NCI-H510A (cell line): ENCODE results near the gene THEMIS2.
"Not testable (repeated sequence)": the region's sequence is repeated elsewhere in the genome, so short reads cannot be mapped to it uniquely, and the experiment has no call there.

Experiments used
- DNase-seq: peaks from one replicate; lab custom pipeline; 2025; lab: John Stamatoyannopoulos, UW

Gene THEMIS2

GRCh38 chr1:27862671-27863537 is 9.4 kb upstream of the THEMIS2 start:
- no peak for DNase-seq

- no peak for DNase-seq
Measured at GRCh38 chr1:27863538-27863915, 8.8 kb upstream of the THEMIS2 start.

- DNase-seq, result no peak
Measured at GRCh38 chr1:27864264-27864895, 8.0 kb upstream of the THEMIS2 start.

GRCh38 chr1:27865821-27866220 is 6.5 kb upstream of the THEMIS2 start:
- no peak for DNase-seq

- no peak for DNase-seq
Measured at GRCh38 chr1:27868556-27868931, 3.8 kb upstream of the THEMIS2 start.

- no peak for DNase-seq
Measured at GRCh38 chr1:27868932-27869718, 3.2 kb upstream of the THEMIS2 start.

GRCh38 chr1:27869719-27870085 is 2.6 kb upstream of the THEMIS2 start:
- no peak for DNase-seq

- DNase-seq, result not testable (repeated sequence)
Measured at GRCh38 chr1:27871076-27871475, 1.3 kb upstream of the THEMIS2 start.

- DNase-seq, result no peak
Measured at GRCh38 chr1:27872802-27873551, 633 bp downstream of the THEMIS2 start.

- DNase-seq, result no peak
Measured at GRCh38 chr1:27873671-27874384, 1.5 kb downstream of the THEMIS2 start.

GRCh38 chr1:27876341-27877114 is 4.2 kb downstream of the THEMIS2 start:
- no peak for DNase-seq

- no peak for DNase-seq
Measured at GRCh38 chr1:27877115-27877416, 4.7 kb downstream of the THEMIS2 start.

GRCh38 chr1:27878039-27878438 is 5.7 kb downstream of the THEMIS2 start:
- no peak for DNase-seq

- no peak for DNase-seq
Measured at GRCh38 chr1:27878787-27879335, 6.5 kb downstream of the THEMIS2 start.

- no peak for DNase-seq
Measured at GRCh38 chr1:27879374-27880082, 7.2 kb downstream of the THEMIS2 start.

- no peak for DNase-seq
Measured at GRCh38 chr1:27882543-27882903, 10.2 kb downstream of the THEMIS2 start.

GRCh38 chr1:27883536-27883935 is 11.2 kb downstream of the THEMIS2 start:
- DNase-seq, result no peak

GRCh38 chr1:27884006-27884954 is 11.9 kb downstream of the THEMIS2 start:
- DNase-seq, result no peak

GRCh38 chr1:27885114-27885528 is 12.8 kb downstream of the THEMIS2 start:
- DNase-seq, result no peak
